OCI-LY3 (cell line): ENCODE results near the gene GID4.

Experiments used
- H2AFZ ChIP-seq: fragments of 200-600, 300-600 bp; shearing (Covaris generic); 2 replicates; pipeline ENCODE4 v1.6.0; 2014; ENCODE audit warnings: antibody characterized with exemption, low read depth, low read length
- H3K27ac ChIP-seq: fragments of 200-600, 300-600 bp; sonication (generic); 2 replicates; pipeline ENCODE4 v1.5.1; 2014; ENCODE audit warnings: mild to moderate bottlenecking, low read length, moderate library complexity, mixed read lengths
- H3K27me3 ChIP-seq: fragments of 200-600, 300-600 bp; sonication (generic); 2 replicates; pipeline ENCODE4 v1.6.1; 2014; ENCODE audit warnings: low read depth, low read length, mixed read lengths
- H3K36me3 ChIP-seq: fragments of 200-600, 300-600 bp; sonication (generic); replicated peaks from 2 replicates; pipeline ENCODE3; 2014; ENCODE audit warnings: low read depth, low read length, mixed read lengths
- H3K4me1 ChIP-seq: fragments of 300-600, 200-600 bp; sonication (generic); 2 replicates; pipeline ENCODE4 v1.6.1; 2014; ENCODE audit warnings: low read length, mixed read lengths
- H3K4me2 ChIP-seq: fragments of 200-600, 300-600 bp; sonication (generic); 2 replicates; pipeline ENCODE4 v1.6.1; 2014; ENCODE audit warnings: low read length, mixed read lengths
- H3K4me3 ChIP-seq: fragments of 300-600, 200-600 bp; sonication (generic); 2 replicates; pipeline ENCODE4 v1.5.1; 2014; ENCODE audit warnings: antibody characterized with exemption, mild to moderate bottlenecking, low read length, moderate library complexity
- H3K79me2 ChIP-seq: fragments of 300-600, 200-600 bp; shearing (Covaris generic); 2 replicates; pipeline ENCODE4 v1.6.1; 2014; ENCODE audit warnings: mild to moderate bottlenecking, low read length, mixed read lengths
- H3K9ac ChIP-seq: fragments of 300-600, 200-600 bp; shearing (Covaris generic); 2 replicates; pipeline ENCODE4 v1.6.0; 2014; ENCODE audit warnings: mild to moderate bottlenecking, low read length, moderate library complexity
- H3K9me3 ChIP-seq: fragments of 200-600, 300-600 bp; shearing (Covaris generic); 2 replicates; pipeline ENCODE4 v1.6.1; 2014; ENCODE audit warnings: low read length, mixed read lengths; ENCODE audit not compliant: insufficient read depth
- H4K20me1 ChIP-seq: fragments of 200-600, 300-600 bp; sonication (generic); 2 replicates; pipeline ENCODE4 v1.6.1; 2016; ENCODE audit warnings: low read length, mixed read lengths; ENCODE audit not compliant: insufficient read depth
- EZH2phosphoT487 ChIP-seq: fragments of 200-600 bp; shearing (Covaris generic); IDR thresholded peaks from 2 replicates; pipeline ENCODE4 v1.6.1; 2018; ENCODE audit warnings: antibody characterized with exemption, mixed run types, low read depth
- TF ChIP-seq, protein P1 (sequence below): fragments of 200-600, 300-600 bp; sonication (generic); IDR thresholded peaks from 2 replicates; pipeline ENCODE4 v1.5.1; 2014; ENCODE audit warnings: antibody characterized with exemption, low read length, low read depth

The GID4 gene

DNA sequence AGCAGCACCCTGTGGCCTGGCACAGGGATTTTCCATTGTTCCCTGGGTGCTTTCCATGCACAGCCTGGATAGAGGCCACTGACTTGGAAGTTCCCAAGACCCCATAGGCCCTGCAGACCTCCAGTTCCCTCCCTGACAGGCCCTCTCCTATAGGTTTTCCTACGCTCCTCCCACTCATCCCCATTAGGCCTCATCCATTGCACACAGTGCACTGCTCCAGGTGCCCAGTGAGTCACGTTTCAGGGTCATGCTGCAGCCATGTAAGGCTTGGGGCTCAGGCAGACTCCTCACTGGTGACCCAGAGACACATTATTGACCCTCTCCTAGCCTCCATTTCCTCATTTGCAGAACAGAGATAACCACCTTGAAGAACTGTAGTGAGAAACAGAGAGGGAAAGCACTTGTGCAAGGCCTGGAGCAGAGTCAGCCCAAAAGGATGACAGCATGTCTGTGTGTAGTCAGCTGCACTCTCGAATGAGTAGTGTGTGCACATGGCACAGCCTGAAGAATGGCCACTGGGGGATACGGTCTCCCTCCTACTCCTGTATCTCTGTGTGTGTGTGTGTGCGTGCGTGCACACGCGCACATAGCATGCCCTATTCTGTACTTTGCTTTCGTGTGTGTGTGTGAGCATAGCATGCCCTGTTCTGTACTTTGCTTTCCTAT, 39.7 kb upstream of the GID4 start:
- TF ChIP-seq, protein P1, sequence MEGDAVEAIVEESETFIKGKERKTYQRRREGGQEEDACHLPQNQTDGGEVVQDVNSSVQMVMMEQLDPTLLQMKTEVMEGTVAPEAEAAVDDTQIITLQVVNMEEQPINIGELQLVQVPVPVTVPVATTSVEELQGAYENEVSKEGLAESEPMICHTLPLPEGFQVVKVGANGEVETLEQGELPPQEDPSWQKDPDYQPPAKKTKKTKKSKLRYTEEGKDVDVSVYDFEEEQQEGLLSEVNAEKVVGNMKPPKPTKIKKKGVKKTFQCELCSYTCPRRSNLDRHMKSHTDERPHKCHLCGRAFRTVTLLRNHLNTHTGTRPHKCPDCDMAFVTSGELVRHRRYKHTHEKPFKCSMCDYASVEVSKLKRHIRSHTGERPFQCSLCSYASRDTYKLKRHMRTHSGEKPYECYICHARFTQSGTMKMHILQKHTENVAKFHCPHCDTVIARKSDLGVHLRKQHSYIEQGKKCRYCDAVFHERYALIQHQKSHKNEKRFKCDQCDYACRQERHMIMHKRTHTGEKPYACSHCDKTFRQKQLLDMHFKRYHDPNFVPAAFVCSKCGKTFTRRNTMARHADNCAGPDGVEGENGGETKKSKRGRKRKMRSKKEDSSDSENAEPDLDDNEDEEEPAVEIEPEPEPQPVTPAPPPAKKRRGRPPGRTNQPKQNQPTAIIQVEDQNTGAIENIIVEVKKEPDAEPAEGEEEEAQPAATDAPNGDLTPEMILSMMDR = no peak
- TF ChIP-seq EZH2phosphoT487 = no peak
- no peak overlapping the region for H2AFZ ChIP-seq
- no peaks in the 10 kb centered on the region for H3K36me3 ChIP-seq
- no peaks in the 10 kb centered on the region for H3K4me1 ChIP-seq
- H3K4me3 ChIP-seq = no peak overlapping the region
- no peak overlapping the region for H3K27ac ChIP-seq
- H3K9me3 ChIP-seq = no peaks in the 10 kb centered on the region
- no peaks in the 10 kb centered on the region for H3K79me2 ChIP-seq
- no peak overlapping the region for H3K9ac ChIP-seq
- no peaks in the 10 kb centered on the region for H4K20me1 ChIP-seq
- H3K27me3 ChIP-seq = no peaks in the 10 kb centered on the region
- H3K4me2 ChIP-seq = no peak overlapping the region

DNA sequence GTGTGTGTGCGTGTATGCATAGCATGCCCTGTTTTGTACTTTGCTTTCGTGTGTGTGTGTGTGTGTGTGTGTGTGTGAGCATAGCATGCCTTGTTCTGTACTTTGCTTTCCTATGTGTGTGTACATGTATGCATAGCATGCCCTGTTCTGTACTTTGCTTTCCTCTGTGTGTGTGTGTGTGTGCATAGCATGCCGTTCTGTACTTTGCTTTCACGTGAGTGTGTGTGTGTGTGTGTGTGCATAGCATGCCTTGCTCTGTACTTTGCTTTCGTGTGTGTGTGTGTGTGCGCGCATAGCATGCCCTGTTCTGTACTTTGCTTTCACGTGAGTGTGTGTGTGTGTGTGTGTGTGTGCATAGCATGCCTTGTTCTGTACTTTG, 39.2 kb upstream of the GID4 start:
- Histone ChIP-seq H3K36me3 (no peaks in the 10 kb centered on the region), H3K4me2 (no peak overlapping the region), H4K20me1 (no peaks in the 10 kb centered on the region), H2AFZ (no peak overlapping the region), H3K9ac (no peak overlapping the region), H3K4me1 (no peaks in the 10 kb centered on the region), H3K27me3 (no peaks in the 10 kb centered on the region), H3K27ac (no peak overlapping the region), H3K4me3 (no peak overlapping the region), H3K79me2 (no peaks in the 10 kb centered on the region), H3K9me3 (no peaks in the 10 kb centered on the region)
- TF ChIP-seq, protein P1 = no peak
- TF ChIP-seq EZH2phosphoT487 = no peak

- Histone ChIP-seq H2AFZ (no peak overlapping the region), H3K4me2 (no peak overlapping the region), H3K4me3 (no peak overlapping the region), H3K4me1 (no peaks in the 10 kb centered on the region), H3K9me3 (no peaks in the 10 kb centered on the region), H3K27me3 (no peaks in the 10 kb centered on the region), H3K9ac (no peak overlapping the region), H3K79me2 (no peaks in the 10 kb centered on the region), H3K36me3 (no peaks in the 10 kb centered on the region), H4K20me1 (no peaks in the 10 kb centered on the region), H3K27ac (no peak overlapping the region)
- TF ChIP-seq, protein P1 = no peak
- no peak for TF ChIP-seq EZH2phosphoT487
Observed at GRCh38 chr17:18002171-18002570, 37.0 kb upstream of the GID4 start.

DNA sequence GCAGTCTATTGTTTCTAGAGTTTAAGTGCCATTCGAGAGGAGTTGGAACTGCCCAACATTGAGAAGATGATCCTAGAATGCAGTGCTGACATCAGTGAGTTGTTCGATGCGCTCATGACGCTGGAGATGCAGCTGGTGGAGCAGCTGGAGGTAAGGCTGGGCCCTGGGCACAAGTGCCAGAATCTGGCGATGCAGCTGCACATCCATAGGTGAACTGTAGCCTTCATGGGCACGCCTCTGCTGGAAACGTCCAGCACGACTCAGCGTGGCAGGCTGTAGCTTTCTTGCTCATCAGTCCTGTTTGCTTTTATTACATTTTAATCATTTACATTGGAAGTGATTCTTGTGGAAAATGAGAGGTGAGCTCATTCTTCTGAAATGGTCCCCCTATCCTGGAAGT, 34.9 kb upstream of the GID4 start:
- H3K79me2 ChIP-seq = no peaks in the 10 kb centered on the region
- no peak for TF ChIP-seq EZH2phosphoT487
- TF ChIP-seq, protein P1 = no peak
- H3K4me1 ChIP-seq = no peaks in the 10 kb centered on the region
- H3K9me3 ChIP-seq = no peaks in the 10 kb centered on the region
- H4K20me1 ChIP-seq = no peaks in the 10 kb centered on the region
- no peaks in the 10 kb centered on the region for H3K36me3 ChIP-seq
- no peak overlapping the region for H3K4me3 ChIP-seq
- H3K9ac ChIP-seq = no peak overlapping the region
- no peak overlapping the region for H3K27ac ChIP-seq
- no peak overlapping the region for H2AFZ ChIP-seq
- no peaks in the 10 kb centered on the region for H3K27me3 ChIP-seq
- no peak overlapping the region for H3K4me2 ChIP-seq
